Activated CD8-positive, alpha-beta T cell treated with anti-CD3 and anti-CD28 coated beads for 36 hours (primary cell): ENCODE data around the gene EIF4E2. TPM values are rescaled to one million over a fixed set of nuclear protein-coding genes. Genes with fewer than 3 reads are reported as not detected.

Experiments
- ATAC-seq: fragments of 200-7000 bp; cut with Tn5 transposase; one replicate; pipeline ENCODE4 v1.10.0; 2021; ENCODE audit warnings: mild to moderate bottlenecking, moderate library complexity
- CTCF ChIA-PET: fragments of 350-600 bp; sonication (Branson Sonifier 250); formaldehyde crosslinking; loops from one replicate; lab custom pipeline; 2021; ENCODE audit warnings: antibody characterized with exemption; lab: Charles Lee
- POLR2A ChIA-PET: fragments of 350-600 bp; sonication (Branson Sonifier 250); formaldehyde crosslinking; loops from one replicate; lab custom pipeline; 2021; ENCODE audit warnings: antibody characterized with exemption; lab: Charles Lee
- DNase-seq: peaks from one replicate; pipeline ENCODE4 v3.0.0-alpha.2; 2020
- H3K27ac Mint-ChIP-seq: one replicate; pipeline ENCODE4 v1.8.0; 2021; ENCODE audit warnings: mild to moderate bottlenecking, mixed read lengths
- H3K27me3 Mint-ChIP-seq: one replicate; pipeline ENCODE4 v1.8.0; 2021; ENCODE audit warnings: mixed read lengths
- H3K36me3 Mint-ChIP-seq: one replicate; pipeline ENCODE4 v1.8.0; 2021; ENCODE audit warnings: low read depth, mixed read lengths
- H3K4me1 Mint-ChIP-seq: one replicate; pipeline ENCODE4 v1.8.0; 2021; ENCODE audit warnings: low read depth, mixed read lengths
- H3K4me3 Mint-ChIP-seq: one replicate; pipeline ENCODE4 v1.8.0; 2021; ENCODE audit warnings: mild to moderate bottlenecking, moderate library complexity, mixed read lengths
- H3K9me3 Mint-ChIP-seq: one replicate; pipeline ENCODE4 v1.8.0; 2021; ENCODE audit warnings: mixed read lengths
- intact Hi-C: fragments of 100-400 bp; cut with micrococcal nuclease; formaldehyde crosslinking; loops from one replicate; pipeline ENCODE4 v1.10.0; 2022
- total RNA-seq, 2 experiments: library from RNA; stranded (reverse); gene quantifications; one replicate each; pipeline ENCODE4 v1.2.3, GENCODE V29; 2021
- TF ChIP-seq, protein P1 (sequence below): fragments of 200-600 bp; IDR thresholded peaks from one replicate; pipeline ENCODE4 v1.8.0; 2022; ENCODE audit warnings: antibody characterized with exemption, mild to moderate bottlenecking

The EIF4E2 gene
- total RNA-seq, 2 experiments from 2014 or later = 49.2 to 50.4 TPM

DNA sequence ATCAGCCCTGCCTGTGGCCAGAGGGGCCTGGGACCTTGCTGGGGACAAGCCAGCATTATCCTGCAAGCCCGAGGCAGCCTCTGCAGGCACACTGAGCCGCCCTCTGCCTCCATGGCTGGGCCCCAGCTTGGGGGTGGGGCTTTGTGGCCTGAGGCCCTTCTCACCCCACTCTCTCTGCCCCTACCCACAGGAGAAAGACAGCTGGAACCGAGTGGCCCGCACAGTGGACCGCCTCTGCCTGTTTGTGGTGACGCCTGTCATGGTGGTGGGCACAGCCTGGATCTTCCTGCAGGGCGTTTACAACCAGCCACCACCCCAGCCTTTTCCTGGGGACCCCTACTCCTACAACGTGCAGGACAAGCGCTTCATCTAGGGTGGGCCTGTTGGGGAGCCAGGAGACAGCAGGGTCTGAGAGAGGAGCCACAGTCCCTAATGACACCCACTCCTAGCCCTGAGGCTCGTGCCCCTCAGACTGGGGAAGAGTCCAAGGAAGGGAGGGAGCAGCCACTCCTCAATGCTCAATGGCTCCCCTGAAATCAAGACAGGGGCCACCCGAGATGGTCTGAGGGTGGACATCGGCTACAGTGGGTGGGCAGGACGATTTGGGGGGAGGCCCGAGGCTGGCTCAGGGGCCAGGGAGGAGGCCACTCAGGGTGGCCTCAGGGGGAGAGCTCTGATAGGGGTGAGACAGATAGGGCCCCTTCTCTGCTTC, 15.4 kb upstream of the EIF4E2 start:
- peaks cover 6% of the 10 kb centered on the region for H3K27me3 Mint-ChIP-seq
- H3K36me3 Mint-ChIP-seq = no peaks in the 10 kb centered on the region
- CTCF ChIA-PET = no interaction called here
- ATAC-seq (no peak), DNase-seq (no peak)
- no peak overlapping the region for H3K27ac Mint-ChIP-seq
- H3K4me3 Mint-ChIP-seq = no peak overlapping the region
- peaks cover 2% of the 10 kb centered on the region for H3K9me3 Mint-ChIP-seq
- intact Hi-C loops = no loop called here
- TF ChIP-seq, protein P1, sequence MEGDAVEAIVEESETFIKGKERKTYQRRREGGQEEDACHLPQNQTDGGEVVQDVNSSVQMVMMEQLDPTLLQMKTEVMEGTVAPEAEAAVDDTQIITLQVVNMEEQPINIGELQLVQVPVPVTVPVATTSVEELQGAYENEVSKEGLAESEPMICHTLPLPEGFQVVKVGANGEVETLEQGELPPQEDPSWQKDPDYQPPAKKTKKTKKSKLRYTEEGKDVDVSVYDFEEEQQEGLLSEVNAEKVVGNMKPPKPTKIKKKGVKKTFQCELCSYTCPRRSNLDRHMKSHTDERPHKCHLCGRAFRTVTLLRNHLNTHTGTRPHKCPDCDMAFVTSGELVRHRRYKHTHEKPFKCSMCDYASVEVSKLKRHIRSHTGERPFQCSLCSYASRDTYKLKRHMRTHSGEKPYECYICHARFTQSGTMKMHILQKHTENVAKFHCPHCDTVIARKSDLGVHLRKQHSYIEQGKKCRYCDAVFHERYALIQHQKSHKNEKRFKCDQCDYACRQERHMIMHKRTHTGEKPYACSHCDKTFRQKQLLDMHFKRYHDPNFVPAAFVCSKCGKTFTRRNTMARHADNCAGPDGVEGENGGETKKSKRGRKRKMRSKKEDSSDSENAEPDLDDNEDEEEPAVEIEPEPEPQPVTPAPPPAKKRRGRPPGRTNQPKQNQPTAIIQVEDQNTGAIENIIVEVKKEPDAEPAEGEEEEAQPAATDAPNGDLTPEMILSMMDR = no peak
- POLR2A ChIA-PET = interaction anchor here (1.1 kb wide), 1 partner anchor 16 kb away, joined by 4 read pairs; the partner anchor contains the start of genes EIF4E2 and TIGD1
- peaks cover 4% of the 10 kb centered on the region for H3K4me1 Mint-ChIP-seq

DNA sequence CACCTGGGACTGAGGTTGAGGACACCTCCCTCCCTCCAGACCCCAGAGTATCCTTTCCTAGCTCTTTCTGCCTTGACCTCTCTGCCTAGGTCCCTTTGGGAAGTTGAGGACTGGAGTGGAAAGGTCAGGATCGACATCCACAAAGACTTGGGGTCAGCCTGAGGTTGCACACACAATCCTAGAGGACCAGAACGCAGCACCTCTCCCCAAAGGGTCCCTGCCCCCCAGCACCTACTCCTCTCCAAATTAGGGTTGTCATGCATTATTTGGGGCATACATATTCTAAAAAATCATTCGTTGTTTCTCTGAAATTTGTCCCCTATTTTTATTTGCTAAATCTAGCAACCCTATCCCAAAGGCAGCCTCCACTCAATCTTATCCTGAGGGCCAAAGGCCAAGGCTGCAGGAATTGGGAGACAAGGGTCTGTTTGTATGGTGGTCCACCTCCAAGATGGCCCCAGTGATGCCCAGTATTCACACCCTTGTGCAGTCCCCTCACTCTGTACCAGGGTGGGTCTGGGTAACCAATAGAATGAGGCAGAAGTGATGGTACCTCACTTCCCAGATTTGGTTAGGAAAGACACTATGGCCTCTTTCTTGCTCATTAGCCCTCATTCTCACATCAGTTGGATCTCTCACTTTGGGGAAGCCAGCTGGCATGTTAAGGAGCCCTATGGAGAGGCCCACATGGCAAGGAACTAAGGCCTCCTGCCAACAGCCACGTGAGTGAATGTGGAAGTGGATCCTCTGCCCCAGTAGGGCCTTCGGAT, 14.5 kb upstream of the EIF4E2 start:
- intact Hi-C loops = no loop called here
- DNase-seq = no peak
- Mint-ChIP-seq H3K27ac (no peak overlapping the region), H3K9me3 (peaks cover 2% of the 10 kb centered on the region), H3K36me3 (no peaks in the 10 kb centered on the region), H3K4me1 (peaks cover 4% of the 10 kb centered on the region), H3K27me3 (peaks cover 6% of the 10 kb centered on the region), H3K4me3 (no peak overlapping the region)
- TF ChIP-seq, protein P1 = no peak
- ChIA-PET CTCF (no interaction called here), POLR2A (no interaction called here)
- ATAC-seq = no peak

DNA sequence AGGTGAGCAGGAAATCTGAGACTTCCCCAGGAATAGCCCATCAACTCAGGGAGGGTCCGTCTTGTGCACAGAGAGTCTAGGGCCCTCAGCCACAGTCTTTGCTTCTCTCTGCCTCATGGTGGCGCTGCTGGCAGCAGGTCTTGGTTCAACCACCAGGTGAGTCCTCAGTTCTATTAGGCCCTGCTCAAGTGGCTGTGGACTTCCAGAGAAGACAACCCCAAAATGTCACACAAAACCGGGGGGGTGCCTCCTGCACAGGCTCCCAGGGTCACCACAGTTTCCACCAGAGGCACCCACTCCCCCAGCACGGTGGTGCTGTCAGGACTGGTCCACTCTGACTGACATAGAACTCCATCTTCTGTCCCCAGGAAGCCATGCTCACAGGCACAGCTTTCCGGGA, 13.4 kb upstream of the EIF4E2 start:
- POLR2A ChIA-PET = interaction anchor here (1.1 kb wide), 1 partner anchor 8 kb away, joined by 3 read pairs; no protein-coding TSS in a partner anchor
- CTCF ChIA-PET = no interaction called here
- peaks cover 6% of the 10 kb centered on the region for H3K27me3 Mint-ChIP-seq
- peaks cover 2% of the 10 kb centered on the region for H3K9me3 Mint-ChIP-seq
- no peak overlapping the region for H3K27ac Mint-ChIP-seq
- intact Hi-C loops = no loop called here
- H3K36me3 Mint-ChIP-seq = no peaks in the 10 kb centered on the region
- no peak overlapping the region for H3K4me3 Mint-ChIP-seq
- DNase-seq (peak; percentile 45), ATAC-seq (peak; percentile 71)
- H3K4me1 Mint-ChIP-seq = peaks cover 7% of the 10 kb centered on the region
- TF ChIP-seq, protein P1 = peak; percentile 42

DNA sequence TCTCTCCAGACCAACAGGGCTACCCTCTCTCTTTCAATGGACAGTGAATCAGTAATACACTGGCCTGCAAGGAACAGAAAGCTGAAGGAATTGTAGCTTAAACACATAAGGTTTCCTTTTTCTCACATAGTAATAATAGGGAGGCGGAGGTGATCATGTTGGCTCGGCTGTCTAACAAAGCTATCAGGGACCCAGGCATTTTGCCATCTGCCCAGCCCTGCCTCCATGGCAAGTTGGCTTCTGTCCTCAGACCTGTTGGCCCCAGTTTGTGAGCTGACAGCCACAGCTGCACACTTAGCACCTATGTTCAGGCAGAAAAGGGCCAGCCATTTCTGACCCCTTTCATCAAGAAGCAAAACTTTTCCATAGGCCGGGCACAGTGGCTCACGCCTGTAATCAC, 13.0 kb upstream of the EIF4E2 start:
- Mint-ChIP-seq H3K27me3 (peaks cover 6% of the 10 kb centered on the region), H3K4me1 (peaks cover 7% of the 10 kb centered on the region), H3K4me3 (no peak overlapping the region), H3K9me3 (peaks cover 2% of the 10 kb centered on the region), H3K36me3 (no peaks in the 10 kb centered on the region), H3K27ac (no peak overlapping the region)
- ATAC-seq (no peak), DNase-seq (no peak)
- TF ChIP-seq, protein P1 = no peak
- intact Hi-C loops = no loop called here
- ChIA-PET CTCF (no interaction called here), POLR2A (interaction anchor here (1.1 kb wide), 1 partner anchor 9 kb away, joined by 3 read pairs; no protein-coding TSS in a partner anchor)

DNA sequence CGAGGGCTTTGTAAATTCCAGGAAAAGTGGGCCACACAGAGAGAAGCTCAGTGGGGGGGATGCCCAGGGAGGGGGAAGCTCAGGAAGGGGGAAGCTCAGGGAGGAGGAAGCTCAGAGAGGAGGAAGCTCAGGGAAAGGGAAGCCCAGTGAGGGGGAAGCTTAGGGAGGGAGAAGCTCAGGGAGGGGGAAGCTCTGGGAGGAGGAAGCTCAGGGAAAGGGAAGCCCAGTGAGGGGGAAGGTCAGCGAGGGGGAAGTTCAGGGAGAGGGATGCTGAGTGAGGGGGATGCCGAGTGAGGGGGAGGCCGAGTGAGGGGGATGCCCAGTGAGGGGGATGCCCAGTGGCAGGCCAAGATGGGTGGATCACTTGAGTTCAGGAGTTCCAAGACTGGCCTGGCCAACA, 11.8 kb upstream of the EIF4E2 start:
- TF ChIP-seq, protein P1 = no peak
- POLR2A ChIA-PET = interaction anchor here (1.7 kb wide), 1 partner anchor 7 kb away, joined by 6 read pairs; no protein-coding TSS in a partner anchor

More for the DNA sequence above, 11.8 kb upstream of the EIF4E2 start:
- peaks cover 4% of the 10 kb centered on the region for H3K27me3 Mint-ChIP-seq
- peaks cover 2% of the 10 kb centered on the region for H3K9me3 Mint-ChIP-seq
- CTCF ChIA-PET = interaction anchor here (0.6 to 1.3 kb wide), 2 partner anchors 12 to 76 kb away, joined by 3 read pairs; partner anchors contain the start of gene TIGD1
- no peaks in the 10 kb centered on the region for H3K36me3 Mint-ChIP-seq
- no peak overlapping the region for H3K27ac Mint-ChIP-seq
- ATAC-seq = no peak
- peaks cover 9% of the 10 kb centered on the region for H3K4me1 Mint-ChIP-seq
- H3K4me3 Mint-ChIP-seq = no peak overlapping the region
- intact Hi-C loops = no loop called here
- no peak for DNase-seq
